GM18517 (cell line): ENCODE results near the gene GPR42.
"Not testable (repeated sequence)": the region's sequence is repeated elsewhere in the genome, so short reads cannot be mapped to it uniquely, and the experiment has no call there.

ENCODE experiments used
- ATAC-seq: cut with Tn5 transposase; IDR thresholded peaks from one replicate; pipeline ENCODE4 v1.9.1; 2021; ENCODE audit warnings: mild to moderate bottlenecking, moderate library complexity; ENCODE audit not compliant: unreplicated experiment

The GPR42 gene

DNA sequence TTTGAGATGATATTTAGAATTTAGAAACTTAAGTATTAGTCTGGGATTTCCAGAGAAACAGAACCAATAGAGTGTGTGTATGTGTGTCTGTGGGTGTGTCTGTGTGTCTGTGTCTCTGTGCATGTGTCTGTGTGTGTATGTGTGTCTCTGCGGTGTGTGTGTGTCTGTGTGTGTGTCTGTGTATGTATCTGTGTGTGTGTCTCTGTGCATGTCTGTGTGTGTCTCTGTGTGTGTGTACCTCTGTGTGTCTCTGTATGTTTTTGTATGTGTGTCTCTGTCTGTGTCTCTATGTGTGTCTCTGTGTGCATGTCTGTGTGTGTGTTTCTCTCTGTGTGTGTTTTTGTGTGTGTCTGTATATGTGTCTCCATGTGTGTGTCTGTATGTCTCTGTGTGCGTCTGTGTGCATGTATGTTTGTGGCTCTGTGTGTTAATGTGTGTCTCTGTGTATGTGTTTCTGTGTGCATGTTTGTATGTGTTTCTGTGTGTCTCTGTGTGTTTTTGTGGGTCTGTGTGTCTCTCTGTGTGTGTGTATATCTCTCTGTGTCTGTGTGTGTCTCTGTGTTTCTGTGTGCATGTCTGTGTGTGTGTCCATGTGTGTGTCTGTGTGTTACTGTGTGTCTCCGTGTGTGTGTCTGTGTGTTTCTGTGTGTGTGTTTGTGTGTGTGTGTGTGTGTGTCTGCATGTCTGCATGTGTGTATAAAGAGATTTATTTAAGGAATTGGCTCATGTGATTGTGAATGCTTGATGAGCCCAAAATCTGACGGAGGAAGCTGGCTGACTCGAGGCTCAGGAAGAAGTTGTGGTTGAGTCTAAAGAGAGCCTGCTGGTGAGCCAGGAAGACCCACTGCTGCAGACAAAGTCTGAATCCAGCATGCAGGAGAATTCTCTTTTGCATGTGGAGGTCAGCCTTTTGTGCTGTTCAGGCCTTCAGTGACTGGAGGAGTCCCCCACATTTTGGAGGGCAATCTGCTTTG lies 22.2 kb downstream of the GPR42 start:
- ATAC-seq = no peak

DNA sequence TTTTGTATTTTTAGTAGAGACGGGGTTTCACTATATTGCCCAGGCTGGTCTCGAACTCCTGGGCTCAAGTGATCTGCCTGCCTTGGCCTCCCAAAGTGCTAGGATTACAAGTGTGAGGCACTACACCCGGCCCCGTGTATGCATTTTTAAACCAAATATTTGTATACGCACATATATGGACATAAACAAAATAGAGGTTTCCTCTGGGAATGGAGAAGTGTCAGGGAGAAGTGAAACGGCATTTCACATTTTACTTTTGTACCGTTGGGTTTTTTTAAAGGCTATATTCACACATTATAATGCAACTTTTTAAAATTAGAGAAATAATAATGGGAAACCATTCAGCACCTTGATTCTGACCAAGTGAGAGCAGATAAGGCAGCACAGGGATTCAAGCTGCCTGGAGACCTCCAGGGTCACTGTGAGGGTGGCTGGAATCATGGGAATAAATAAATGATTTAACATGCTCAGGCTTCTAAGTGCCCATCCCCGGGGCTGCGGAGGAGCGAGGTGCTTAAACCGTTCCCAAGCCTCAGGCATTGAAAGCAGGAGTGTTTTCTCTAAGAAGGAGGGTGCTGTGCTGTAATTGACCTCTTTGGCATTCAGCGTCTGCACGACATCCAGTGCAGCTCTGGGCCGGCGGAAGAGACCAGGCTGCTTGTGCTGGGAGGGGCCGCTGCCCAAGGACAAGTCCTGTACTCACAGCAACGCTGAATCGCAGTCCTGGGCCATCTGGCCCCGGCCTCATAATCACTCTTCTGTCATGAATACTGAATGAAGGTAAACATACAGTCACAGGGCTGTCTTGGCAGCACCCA lies 24.7 kb downstream of the GPR42 start:
- no peak for ATAC-seq

DNA sequence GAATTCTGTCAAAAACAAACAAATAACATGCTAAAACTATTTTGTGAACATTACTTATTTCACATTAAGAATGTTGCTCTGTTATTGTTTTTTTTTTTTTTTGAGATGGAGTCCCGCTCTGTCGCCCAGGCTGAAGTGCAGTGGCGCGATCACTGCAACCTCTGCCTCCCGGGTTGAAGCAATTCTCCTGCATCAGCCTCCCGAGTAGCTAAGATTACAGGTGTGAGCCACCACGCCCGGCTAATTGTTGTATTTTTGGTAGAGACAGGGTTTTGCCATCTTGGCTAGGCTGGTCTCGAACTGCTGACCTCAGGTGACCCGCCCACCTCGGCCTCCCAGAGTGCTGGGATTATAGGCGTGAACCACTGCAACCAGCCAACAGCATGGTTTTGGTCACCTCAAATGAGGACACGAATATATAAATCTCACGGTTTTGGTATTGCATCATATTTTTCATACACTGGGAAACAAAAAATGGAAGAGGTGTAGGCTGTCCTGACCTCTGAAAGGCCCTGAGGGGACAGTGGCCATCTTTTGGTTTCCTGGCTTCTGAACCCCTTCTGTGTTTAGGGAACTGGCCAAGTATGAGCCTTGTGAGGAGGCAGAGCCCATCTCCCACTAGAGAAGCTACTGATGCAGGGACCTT lies 25.5 kb downstream of the GPR42 start:
- no peak for ATAC-seq

DNA sequence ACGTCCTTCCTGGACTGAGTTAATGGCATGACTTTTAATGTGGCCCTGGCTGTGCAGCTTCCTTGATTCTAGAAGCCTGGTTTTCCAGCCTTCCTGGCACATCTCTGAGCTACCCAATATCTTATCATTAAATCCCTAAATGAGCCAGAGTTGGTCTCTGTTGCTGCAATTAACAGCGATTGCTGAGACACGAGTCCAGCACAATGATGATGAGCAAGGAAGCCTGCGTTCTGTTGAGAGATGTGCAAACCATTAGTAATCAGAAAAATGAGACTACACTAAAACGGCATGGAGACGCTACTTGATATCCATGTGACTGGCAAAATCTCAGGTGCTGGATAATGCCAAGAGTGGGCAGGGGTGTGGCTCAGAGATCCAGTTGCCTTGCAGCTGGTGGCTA lies 26.2 kb downstream of the GPR42 start:
- ATAC-seq = no peak

DNA sequence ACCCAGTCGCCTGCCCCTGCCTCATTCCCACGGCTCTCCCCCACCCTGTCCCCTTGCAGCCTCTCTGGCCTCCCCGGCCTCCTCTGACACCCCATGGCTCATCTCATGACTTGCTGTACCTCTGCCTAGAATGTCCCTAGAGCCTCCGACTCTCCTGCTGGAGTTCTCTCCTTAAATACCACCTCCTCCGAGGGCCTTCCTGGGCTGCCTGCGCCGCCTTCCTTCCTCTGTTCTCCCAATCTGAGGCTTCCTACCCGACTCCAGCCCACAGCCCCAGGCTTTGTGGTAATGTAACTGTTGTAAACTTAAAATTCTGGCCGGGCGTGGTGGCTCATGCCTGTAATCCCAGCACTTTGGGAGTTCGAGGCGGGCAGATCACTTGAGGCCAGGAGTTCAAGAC lies 27.7 kb downstream of the GPR42 start:
- ATAC-seq = no peak

DNA sequence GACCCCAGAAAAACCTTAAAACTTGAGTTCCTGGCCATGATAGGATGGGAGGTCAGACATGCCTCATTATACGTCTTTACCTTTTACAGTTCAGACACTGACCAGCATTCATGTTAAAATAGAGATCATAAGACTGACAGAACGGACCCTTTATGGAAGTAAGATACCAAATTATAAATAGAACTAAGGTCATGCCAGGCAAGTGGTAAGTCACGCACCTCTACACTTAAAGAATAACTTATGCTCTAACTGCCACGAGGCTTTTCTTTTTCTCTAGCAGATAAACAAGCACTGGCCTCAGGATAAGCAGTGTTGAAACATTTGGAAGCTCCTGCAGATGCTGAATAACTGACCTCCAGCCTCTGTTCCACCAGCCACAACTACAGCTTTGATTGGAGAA lies 28.4 kb downstream of the GPR42 start:
- no peak for ATAC-seq

DNA sequence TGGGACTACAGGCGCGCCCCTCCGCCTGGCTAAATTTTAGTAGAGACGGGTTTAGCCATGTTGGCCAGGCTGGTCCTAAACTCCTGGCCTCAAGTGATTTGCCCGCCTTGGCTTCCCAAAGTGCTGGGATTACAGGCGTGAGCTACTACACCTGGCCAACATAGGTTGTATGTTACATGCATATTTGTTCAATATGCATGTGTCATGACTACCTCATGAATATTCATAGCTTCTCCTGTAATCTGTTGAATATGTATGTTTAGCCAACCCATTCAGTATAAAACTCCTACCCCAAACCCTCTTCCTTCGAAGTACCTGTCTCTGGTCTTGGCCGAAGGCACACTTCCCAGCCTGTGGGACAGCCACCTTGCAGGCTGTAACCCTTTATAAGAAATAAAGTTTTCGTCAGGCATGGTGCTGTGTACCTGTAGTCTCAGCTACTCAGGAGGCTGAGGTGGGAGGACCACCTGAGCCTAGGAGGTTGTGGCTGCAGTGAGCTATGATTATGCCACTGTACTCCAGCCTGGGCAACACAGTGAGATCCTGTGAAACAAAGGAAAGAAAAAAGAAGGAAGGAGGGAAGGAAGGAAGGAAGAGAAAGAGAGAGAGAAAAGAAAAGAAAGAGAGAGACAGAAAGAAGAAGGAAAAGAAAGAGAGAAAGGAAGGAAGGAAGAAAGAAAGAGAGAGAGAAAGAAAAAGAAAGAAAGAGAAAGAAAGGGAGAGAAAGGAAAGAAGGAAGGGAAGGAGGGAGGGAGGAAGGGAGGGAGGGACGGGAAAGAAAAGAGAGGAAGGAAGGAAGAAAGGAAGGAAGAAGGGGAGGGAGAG lies 29.3 kb downstream of the GPR42 start:
- ATAC-seq = no peak

DNA sequence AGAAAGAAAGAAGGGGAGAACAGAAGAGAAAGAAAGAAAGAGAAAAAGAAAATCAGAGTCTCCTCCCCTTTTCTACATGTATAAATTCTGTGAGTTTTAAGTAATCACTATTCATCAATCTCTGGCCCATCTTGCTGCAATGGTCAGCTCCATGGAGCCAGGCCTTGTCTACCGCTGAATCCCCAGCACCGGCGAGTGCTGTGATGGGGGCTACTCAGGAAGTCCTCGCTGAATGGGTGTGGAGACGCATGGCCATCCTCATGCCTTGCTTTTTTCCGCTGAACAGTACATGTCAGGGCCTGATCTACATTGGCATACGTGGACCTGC lies 29.9 kb downstream of the GPR42 start:
- ATAC-seq = no peak

DNA sequence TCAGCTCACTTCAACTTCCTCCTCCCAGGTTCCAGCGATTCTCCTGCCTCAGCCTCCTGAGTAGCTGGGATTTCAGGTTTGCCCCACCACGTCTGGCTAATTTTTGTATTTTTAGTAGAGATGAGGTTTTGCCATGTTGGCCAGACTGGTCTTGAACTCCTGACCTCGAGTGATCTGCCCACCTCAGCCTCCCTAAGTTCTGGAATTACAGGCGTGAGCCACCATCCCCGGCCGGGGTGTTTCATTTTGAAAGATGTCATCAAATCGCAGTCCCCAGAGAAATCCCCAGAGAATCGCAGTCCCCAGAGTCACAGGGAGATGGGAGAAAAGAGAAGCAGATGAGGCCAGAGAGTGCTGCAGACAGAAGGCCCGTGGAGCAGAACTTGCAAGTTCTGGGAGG lies 30.5 kb downstream of the GPR42 start:
- ATAC-seq = not testable (repeated sequence)

DNA sequence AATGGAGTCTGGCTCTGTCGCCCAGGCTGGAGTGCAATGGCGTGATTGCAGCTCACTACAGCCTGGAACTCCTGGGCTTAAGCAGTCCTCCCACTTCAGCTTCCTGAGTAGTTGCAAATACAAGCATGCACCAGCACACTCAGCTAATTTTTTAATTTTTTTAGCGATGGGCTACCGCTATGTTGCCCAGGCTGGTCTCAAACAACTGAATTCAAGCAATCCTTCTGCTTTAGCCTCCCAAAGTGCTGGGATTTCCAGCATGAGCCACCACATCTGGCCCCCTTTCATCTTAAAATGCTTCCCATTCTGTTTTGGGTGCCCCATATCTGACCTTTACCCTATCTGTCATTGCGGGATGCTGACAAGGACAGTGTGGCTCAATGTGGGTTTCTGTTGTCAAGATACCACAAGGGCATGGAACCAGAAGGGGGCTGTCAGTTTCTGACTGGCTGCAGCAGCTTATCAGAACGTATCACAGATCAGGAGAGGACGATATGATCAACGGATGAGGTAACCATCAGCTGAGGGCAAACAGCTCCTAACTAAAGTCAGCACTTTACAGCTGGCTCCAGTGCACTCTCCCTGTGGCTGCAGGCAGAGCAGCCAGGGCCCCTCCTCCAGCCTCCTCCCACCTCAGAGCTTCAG lies 32.4 kb downstream of the GPR42 start:
- no peak for ATAC-seq

DNA sequence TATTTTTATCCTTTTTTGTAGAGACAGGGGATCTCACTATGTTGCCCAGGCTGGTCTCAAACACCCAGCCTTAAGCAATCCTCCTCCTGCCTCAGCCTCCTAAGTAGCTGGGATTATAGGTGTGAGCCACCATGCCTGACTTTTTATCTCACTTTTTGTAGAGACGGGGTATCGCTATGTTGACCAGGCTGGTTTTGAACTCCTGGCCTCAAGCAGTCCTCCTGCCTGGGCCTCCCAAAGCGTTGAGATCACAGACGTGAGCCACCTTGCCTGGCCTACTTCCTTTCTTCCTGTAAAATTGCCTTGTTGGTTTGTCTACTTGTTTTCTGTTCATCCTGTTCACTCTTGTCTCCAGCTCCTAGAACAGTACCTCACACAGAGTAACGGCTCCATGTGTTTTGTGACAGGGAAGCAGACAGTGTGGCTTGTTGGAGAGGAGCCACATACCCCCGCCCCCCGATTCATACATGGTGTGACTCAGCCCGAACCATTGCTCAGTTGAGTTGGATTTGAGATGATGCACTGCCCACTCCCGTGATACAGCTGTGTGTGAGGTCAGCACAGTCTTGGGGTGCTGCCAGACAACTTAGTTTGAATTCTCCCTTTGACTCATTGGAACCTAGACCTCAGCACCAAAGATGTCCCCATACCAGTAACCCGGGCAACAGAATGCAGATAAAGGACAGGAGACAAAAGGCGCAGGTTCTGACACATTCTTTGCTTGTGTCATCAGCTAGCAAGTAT lies 34.2 kb downstream of the GPR42 start:
- ATAC-seq = no peak

DNA sequence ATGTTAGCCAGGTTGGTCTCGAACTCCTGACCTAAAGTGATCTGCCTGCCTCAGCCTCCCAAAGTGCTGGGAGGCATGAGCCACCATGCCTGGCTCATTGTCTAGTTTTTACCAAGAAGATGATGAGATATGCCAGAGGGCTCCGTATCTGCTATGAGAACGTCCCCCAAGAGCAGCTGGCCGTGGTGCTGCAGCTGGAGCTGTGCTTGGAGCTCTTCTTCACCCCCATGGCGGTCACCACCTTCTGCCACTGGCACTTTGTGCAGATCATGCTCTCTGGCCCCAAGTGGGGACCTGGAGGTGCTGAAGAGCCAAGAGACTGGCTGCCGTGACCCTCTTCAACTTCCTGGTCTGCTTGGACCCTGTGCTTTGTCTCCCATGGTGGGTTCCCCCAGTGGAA lies 36.8 kb downstream of the GPR42 start:
- no peak for ATAC-seq

DNA sequence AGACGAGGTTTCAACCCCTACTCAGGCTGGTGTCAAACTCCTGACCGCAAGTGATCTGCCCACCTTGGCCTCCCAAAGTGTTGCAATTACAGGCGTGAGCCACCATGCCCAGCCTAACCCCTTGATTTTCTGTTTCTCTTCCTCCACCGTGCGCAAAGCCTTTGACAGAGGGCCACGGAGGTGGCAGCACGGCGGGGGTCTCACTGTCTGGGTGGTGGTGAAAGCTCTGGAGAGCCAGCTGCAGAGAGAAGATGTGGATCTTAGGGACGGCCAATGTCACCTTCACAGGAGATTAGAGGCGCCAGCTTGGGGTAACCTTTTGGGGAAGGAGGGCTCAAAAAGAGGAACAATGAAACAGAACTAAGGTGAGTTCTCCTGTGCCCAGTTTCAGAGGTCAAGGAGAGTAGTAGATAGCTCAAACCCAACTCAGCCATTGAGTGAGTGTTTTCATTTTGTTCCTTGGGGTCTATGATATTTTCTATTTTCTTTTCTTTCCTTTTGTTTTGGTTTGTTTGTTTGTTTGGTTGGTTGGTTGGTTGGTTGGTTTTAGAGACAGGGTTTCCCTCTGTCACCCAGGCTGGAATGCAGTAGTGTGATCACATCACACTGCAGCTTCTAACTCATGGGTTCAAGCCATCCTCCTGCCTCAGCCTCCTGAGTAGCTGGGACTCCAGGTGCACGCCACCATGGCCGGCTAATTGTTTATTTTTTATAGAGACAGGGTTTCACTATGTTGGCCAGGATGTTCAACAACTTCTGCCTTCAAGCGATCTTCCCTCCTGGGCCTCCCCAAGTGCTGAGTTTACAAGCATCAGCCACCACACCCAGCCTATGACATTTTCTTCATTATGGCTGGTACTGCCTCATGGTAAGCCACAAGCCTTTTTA lies 37.7 kb downstream of the GPR42 start:
- peak; percentile 69 for ATAC-seq

DNA sequence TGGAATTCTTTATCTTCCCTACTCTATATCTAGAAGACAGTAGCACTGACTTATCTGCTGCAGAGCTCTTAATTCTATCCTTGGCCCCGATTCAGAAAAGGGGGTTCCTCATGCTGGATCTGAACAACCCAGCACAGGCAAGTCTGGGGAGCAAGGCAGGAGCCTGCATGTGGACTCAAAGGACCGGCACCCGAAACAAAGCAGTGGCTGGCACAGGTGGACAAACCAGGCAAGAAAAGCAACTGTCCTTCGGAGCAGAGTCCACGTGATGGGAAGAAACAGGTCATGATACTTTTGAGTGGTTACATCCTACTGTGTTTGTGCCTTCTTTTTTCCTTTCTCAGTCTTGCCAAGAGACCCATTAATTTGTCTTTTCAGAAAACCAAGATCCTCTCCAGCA lies 38.3 kb downstream of the GPR42 start:
- ATAC-seq = no peak

DNA sequence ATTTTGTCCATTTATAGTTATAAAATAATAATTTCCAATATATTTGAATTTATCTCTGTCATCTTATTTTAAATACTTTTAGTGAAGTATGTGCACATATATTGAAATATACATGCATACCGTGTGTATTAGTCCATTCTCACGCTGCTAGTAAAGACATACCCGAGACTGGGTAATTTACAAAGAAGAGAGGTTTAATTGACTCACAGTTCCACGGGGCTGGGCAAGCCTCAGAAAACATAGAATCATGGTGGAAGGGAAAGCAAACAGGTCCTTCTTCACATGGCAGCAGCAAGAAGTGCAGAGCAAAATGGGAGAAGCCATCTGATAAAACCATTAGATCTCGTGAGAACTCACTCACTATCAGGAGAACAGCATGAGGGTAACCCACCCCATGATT lies 39.6 kb downstream of the GPR42 start:
- no peak for ATAC-seq

DNA sequence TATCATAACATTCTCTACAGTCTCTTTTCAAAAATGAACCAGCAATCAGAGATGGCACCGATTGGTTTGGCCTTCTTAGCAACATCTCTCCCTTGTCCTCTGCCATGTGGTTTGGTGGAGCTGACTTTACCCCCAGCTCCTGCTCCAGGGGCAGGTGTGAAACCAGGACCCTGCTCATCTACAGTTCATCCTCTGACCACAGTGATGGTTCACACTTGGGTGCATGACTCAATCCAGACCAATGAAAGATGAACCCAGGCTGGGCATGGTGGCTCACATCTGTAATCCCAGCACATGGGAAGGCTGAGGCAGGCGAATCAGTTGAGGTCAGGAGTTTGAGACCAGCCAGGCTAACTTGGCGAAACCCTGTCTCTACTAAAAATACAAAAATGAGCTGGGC lies 43.6 kb downstream of the GPR42 start:
- ATAC-seq = no peak

DNA sequence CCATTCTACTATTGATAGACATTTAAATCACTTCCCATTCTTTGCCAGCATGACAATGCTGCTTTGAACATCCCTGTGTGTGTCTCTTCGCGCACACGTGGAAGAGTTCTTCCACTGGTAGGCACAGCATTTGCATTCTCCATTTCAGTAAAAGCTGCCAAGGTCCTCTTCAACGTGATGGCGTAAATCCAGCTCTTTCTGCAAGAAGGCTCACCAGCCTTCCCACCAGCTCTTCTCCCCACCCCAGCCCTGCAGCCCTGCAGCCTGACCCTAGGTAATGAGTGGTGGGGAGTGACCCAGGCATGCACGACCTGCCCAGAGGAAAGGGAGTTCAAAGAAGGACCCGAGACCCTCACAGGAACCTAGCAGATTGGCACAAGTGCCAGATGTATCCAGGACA lies 45.5 kb downstream of the GPR42 start:
- no peak for ATAC-seq

DNA sequence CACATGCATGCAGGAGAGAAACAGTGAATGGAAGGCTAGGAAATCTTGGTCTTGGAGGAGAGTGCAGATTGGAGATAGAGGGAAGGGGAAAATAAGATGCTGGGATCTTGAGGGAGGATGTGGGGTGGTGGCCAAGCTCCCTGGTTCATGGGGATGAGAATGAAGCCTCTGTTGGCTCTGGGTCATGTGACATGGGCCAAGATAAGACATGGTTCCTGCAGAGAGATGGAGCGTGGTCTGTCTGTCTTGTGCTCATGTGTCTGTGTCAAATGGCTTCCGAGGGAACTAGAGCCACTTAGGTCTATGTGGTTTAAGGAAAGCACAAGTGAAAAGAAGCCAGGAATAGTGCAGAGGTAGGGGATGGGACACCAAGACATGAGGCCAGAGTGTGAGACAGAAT lies 46.4 kb downstream of the GPR42 start:
- ATAC-seq = no peak
